GM19395 (cell line): ENCODE measurements around the gene SYT14.
"Not testable (repeated sequence)": the region's sequence is repeated elsewhere in the genome, so short reads cannot be mapped to it uniquely, and the experiment has no call there.

Experiments used
- ATAC-seq: cut with Tn5 transposase; IDR thresholded peaks from one replicate; pipeline ENCODE4 v1.9.1; 2021; ENCODE audit warnings: mild to moderate bottlenecking, moderate library complexity; ENCODE audit not compliant: unreplicated experiment

SYT14 gene

GRCh38 chr1:209931141-209931540 lies 6.9 kb upstream of the SYT14 start:
- ATAC-seq, result no peak

GRCh38 chr1:209936125-209936524 lies 1.9 kb upstream of the SYT14 start:
- no peak for ATAC-seq

- ATAC-seq, result no peak
These were observed 7.4 kb downstream of the SYT14 start for GRCh38 chr1:209945377-209945776.

- no peak for ATAC-seq
These were observed 10.1 kb downstream of the SYT14 start for GRCh38 chr1:209948155-209948554.

- no peak for ATAC-seq
These were observed 18.1 kb downstream of the SYT14 start for GRCh38 chr1:209956116-209956515.

GRCh38 chr1:209959623-209960022 lies 21.6 kb downstream of the SYT14 start:
- ATAC-seq, result no peak

- no peak for ATAC-seq
These were observed 22.9 kb downstream of the SYT14 start for GRCh38 chr1:209960926-209961325.

- no peak for ATAC-seq
These were observed 24.4 kb downstream of the SYT14 start for GRCh38 chr1:209962388-209962787.

- no peak for ATAC-seq
These were observed 24.8 kb downstream of the SYT14 start for GRCh38 chr1:209962856-209963255.

GRCh38 chr1:209965996-209966395 lies 28.0 kb downstream of the SYT14 start:
- no peak for ATAC-seq

GRCh38 chr1:209978721-209979120 lies 40.7 kb downstream of the SYT14 start:
- ATAC-seq, result not testable (repeated sequence)

- no peak for ATAC-seq
These were observed 45.9 kb downstream of the SYT14 start for GRCh38 chr1:209983953-209984352.

GRCh38 chr1:209985002-209985401 lies 47.0 kb downstream of the SYT14 start:
- ATAC-seq, result no peak

- no peak for ATAC-seq
These were observed 50.7 kb downstream of the SYT14 start for GRCh38 chr1:209988706-209989105.

- ATAC-seq, result no peak
These were observed 51.5 kb downstream of the SYT14 start for GRCh38 chr1:209989525-209989924.

- ATAC-seq, result no peak
These were observed 55.2 kb downstream of the SYT14 start for GRCh38 chr1:209993061-209993830.

- no peak for ATAC-seq
These were observed 58.3 kb downstream of the SYT14 start for GRCh38 chr1:209996348-209996747.

GRCh38 chr1:209999005-209999404 lies 61.0 kb downstream of the SYT14 start:
- no peak for ATAC-seq

- no peak for ATAC-seq
These were observed 63.7 kb downstream of the SYT14 start for GRCh38 chr1:210001751-210002150.

- no peak for ATAC-seq
These were observed 65.5 kb downstream of the SYT14 start for GRCh38 chr1:210003501-210003900.

- ATAC-seq, result no peak
These were observed 72.1 kb downstream of the SYT14 start for GRCh38 chr1:210010161-210010560.

GRCh38 chr1:210021145-210021860 lies 83.3 kb downstream of the SYT14 start:
- ATAC-seq, result no peak
